GM19452 (cell line): ENCODE measurements around the gene OGT.
"Not testable (repeated sequence)": the region's sequence is repeated elsewhere in the genome, so short reads cannot be mapped to it uniquely, and the experiment has no call there.

ENCODE experiments used
- ATAC-seq: cut with Tn5 transposase; IDR thresholded peaks from one replicate; pipeline ENCODE4 v1.9.1; 2021; ENCODE audit not compliant: unreplicated experiment

The OGT gene

DNA sequence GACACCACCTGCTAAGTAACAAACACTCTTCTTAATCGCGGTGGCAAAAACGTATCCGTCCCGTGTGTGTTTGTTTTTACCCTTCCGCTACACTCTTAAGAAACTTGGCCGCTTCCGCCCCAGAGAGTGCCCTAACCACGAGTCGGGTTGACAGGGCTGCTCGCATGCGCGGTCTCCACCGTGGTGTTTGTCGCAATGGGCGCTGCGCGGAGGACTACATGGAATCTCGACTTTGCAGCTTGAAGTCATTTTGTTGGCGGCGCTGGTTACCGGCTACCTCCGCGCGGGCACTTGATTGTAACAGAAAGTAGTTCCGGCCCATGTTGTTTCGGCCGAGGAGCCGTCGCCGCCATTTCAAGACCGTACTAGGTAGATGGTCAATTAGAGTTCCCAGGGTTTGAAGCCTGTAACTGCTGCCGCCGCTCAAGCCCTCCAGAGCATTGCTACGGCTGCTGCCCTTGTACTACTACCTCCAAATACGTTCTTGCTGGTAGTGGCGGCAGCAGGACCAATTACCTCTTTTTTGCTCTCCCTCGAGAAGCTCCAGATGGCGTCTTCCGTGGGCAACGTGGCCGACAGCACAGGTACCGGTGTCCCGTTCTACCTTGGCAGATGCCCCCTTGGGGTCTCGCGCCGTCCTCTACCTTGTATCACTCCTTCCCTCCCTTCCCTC lies at the start of gene OGT:
Gene OGT, plus strand, starts transcription at position 352 of the 673 bp plus-strand sequence. Its CDS starts 196 bp downstream, at position 548.
- peak; percentile 77 for ATAC-seq

DNA sequence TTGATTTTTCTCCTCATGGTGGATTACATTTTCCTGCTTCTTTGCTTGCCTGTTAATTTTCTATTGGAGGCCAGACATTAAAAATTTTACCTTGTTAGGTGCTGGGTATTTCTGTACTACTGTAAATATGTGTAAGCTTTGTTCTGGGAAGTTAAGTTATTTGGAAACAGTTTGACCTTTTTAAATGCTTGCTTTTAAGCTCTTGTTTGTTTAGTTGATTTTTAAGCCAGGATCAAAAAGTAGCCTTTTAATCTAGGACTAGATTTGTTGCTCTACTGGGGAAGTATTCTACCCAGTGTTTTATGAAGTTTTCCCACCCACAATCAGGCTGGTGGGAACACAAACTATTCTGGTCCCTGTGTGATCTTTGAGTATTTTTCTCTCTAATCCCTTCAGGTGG lies 45.1 kb upstream of the OGT start:
- ATAC-seq = no peak

DNA sequence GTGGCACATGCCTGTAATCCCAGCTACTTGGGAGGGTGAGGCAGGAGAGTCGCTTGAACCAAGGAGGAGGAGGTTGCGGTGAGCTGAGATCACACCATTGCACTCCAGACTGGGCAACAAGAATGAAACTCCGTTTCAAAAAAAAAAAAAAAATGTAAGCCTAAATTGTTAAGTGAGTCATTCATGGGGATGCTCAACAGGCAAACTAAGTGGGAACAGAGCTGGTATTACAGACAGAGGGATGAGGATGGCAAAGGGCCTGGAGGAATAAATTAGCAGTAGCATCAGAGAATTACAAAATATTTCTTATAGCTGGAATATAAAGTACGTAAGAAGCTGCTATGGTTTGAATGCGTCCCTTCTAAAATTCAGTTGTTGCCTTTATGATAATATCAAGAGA lies 43.4 kb upstream of the OGT start:
- no peak for ATAC-seq

DNA sequence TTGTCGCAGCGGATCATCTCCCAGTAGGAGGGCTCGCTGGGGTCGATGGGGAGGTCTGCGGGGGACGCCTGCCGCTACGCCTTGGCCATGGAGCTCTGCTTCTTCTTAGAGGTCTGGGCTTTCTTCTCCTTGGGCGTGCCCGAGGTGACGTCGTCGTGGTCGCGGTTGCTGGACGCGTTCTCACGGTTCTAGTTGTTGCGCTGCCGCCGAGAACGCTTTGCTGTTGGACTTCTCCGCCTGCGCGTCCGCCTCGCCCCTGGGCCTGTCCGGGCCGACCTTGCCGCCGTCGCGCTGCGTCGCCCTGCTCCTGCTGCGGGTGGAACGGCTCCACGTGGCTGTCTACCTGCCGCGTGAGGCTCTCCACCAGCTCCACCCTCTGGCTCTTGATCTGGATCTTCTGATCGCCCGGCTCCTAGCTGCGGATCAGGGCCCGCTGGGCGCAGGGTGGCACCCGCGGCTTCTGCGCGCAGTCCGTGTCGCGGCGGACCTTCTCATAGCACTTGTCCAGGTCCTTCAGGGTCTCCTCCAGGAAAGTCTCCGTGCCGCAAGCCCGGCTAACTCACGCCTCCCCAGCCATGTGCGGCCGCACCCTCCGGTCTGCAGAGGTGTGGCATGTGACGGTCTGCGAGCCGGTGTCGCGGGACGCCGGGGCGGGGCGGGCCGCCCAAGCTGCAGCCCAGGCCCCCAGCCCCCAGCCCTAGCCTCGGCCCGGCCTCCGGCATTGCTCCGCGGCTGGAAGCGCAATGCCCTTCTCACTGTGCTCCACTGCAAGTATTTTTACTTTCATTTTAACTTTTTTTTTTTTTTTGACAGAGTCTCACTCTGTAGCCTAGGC lies 40.5 kb upstream of the OGT start:
- peak; percentile 61 for ATAC-seq

DNA sequence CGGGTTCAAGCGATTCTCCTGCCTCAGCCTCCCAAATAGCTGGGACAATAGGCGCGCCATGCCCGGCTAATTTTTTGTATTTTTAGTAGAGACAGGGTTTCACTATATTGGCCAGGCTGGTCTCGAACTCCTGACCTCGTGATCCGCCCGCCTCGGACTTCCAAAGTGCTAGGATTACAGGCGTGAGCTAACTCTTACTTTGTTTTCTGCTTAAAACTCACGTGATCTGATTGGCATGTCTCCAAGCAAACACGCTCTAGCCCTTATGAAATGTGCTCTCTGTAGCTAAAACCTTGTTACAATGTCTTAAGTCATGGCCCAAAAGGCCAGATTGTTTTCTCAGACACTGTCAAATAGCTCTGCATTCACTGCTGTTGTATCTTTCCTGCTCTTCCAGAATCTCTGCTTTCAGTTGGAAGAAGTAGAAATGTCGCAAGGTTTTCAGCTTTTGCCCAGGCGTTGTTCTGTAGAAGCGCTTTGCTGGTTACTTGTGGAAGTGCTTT lies 39.7 kb upstream of the OGT start:
- no peak for ATAC-seq

DNA sequence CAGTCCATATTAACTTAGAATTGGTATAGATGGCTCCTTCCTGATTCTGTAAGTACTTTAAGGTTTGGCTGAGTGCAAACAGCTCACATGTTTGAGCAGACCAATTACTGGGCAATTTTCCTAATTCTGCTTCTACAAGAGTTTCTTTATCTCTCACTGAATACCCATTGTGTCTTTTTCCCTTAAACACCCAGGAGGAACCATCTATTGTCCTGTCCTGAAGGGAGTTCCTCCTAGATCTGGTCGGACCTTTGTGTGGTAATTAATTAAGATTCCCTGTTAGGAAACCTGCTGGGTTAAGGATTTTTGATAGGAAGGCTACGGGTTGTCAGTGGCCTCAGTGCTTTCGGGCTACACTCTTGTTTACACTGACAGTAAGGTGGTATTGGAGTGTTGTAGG lies 36.9 kb upstream of the OGT start:
- ATAC-seq = not testable (repeated sequence)

DNA sequence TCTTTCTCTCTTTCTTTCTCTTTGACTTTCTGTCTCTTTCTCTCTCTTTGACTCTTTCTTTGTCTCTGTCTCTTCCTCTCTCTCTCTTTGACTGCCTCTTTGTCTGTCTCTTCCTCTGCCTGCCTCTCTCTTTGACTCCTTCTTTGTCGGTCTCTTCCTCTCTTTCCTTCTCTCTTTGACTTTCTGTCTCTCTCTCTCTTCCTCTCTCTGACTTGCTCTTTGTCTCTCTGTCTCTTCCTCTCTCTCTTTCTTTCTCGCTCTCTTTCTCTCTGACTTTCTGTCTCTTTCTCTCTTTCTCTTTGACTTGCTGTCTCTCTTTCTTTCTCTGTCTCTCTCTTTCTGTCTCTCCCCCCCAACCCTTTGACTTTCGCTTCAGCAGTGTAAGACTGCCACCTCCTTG lies 36.4 kb upstream of the OGT start:
- ATAC-seq = no peak

DNA sequence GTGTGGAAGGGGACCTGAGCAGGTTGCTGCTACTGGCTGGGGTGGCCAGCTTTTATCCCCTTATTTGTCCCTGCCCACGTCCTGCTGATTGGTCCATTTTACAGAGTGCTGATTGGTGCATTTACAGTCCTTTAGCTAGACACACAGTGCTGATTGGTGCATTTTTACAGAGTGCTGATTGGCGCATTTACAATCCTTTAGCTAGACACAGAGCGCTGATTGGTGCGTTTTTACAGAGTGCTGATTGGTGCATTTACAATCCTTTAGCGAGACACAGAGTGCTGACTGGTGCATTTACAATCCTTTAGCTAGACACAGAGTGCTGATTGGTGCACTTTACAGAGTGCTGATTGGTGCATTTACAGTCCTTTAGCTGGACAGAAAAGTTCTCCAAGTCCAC lies 30.8 kb upstream of the OGT start:
- not testable (repeated sequence) for ATAC-seq

DNA sequence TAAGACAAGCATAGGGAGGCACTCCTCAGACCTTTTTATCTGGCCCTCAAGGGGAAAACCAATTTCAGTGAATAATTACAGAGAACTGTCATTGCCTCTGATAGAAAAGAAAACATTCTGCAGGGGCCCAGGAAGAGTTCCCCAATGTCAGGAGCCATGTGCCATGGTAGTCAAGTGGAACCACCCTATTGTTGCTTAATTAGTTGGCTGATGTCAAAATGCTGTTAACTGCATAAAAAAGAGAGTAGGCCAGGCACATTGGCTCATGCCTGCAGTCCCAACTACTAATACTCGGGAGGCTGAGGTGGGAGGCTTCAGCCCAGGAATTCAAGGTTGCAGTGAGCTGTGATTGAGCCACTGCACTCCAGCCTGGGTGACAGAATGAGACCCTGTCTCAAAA lies 28.6 kb upstream of the OGT start:
- no peak for ATAC-seq

DNA sequence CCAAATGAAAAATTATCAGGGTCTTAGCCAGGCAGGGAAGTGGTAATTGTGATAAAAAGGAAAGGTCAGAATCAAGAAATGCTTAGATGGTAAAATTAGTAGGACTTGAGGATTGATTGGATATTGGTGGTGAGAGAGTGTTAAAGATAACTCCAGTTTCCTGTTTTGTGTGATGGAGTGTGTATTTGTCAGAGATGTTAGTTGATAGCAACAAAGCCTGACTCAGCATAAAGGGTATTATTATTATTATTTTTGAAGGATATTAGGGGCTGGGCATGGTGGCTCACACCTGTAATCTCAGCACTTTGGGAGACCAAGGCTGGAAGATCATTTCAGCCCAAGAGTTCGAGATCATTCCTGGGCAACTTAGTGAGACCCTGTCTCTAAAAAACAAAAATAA lies 23.6 kb upstream of the OGT start:
- ATAC-seq = no peak

DNA sequence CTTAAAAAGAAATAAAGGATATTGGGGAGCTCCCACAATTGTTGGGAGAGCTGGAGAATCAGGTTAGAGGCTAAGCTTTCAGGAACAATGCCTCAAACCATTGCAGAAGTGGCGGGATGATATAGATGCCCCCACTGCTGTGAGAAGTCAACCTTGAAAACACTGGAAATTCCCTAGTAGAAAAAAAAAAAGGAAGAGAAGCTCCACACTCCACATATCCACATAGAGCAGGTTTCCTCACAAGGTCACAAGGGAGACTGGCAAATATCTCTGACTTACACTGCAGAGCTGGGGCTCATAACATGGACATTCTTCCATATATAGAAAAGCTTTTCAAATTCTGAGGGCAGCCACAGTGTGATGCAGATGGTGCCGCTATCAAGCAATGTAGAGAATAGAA lies 22.7 kb upstream of the OGT start:
- no peak for ATAC-seq

DNA sequence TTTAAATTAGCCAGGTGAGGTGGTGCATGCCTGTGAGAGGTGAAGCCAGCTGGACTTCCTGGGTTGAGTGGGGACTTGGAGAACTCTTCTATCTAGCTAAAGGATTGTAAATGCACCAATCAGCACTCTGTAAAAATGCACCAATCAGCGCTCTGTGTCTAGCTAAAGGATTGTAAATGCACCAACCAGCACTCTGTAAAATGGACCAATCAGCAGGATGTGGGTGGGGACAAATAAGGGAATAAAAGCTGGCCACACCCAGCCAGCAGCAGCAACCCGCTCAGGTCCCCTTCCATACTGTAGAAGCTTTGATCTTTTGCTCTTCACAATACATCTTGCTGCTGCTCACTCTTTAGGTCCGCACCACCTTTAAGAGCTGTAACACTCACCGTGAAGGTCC lies 19.2 kb upstream of the OGT start:
- not testable (repeated sequence) for ATAC-seq

DNA sequence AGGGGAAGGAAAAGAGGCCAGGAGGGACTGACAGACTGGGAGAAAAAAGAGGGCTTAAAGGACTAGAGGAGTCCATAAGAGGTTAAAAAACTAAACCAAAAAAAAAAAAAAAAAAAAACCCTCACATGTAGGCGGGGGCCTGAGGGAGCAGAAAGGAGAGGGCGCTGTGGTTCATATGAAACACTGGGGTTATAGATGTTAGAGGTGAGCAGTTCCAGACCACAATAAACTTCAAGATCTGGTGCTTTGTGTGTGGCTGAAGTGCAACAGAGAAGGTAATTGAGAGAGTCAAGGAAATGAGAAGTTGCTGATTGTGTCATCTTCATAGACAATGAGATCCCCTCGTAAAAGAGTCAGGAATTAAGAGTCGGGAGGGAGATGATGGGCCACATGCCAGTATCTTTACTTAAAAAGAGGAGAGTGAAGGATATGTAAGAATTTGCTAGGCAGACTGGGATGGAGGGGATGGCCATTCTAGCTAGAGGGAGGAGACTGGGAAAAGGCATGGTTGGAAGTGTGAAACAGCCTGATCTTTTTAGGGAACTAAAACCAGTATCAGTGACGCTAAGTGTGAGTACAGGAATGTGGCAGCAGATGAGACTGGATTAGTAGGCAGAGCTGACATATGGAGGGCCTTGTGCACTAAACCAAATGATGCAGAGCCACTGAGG lies 18.4 kb upstream of the OGT start:
- ATAC-seq = peak; percentile 96

DNA sequence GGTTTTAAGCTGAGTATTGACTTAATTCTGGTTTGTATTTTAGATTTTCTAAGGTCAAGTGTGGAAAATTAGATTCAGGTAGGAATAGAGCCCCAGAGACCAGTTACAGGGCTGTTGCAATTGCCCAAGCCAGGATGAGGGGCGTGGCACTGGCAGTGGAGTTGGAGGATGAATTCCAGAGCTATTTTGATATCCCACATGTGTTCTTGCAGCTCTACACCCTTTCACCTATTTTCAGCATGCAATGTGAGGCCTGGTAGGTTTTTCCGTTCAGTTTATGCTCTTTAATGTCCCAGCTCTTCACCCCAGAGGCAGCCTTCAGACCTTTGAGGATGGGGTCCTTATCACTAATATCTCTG lies 17.9 kb upstream of the OGT start:
- no peak for ATAC-seq

DNA sequence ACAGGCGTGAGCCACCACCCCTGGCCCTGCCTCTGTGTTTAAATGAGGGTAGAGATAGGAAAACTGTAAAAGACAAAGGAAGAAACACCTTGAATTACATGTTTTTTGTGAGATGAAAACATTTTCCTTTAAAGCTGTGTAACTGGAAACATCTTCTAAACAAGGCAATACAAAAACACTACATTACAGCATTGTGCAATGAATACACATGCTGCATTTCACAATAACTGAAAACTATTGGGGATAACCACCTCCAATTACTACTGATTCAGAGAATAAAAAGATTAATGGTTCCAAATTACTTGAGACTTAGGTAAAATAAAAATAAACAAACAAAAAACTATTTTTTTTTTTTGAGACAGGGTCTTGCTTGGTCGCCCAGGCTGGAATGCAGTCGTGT lies 7.6 kb upstream of the OGT start:
- ATAC-seq = no peak

DNA sequence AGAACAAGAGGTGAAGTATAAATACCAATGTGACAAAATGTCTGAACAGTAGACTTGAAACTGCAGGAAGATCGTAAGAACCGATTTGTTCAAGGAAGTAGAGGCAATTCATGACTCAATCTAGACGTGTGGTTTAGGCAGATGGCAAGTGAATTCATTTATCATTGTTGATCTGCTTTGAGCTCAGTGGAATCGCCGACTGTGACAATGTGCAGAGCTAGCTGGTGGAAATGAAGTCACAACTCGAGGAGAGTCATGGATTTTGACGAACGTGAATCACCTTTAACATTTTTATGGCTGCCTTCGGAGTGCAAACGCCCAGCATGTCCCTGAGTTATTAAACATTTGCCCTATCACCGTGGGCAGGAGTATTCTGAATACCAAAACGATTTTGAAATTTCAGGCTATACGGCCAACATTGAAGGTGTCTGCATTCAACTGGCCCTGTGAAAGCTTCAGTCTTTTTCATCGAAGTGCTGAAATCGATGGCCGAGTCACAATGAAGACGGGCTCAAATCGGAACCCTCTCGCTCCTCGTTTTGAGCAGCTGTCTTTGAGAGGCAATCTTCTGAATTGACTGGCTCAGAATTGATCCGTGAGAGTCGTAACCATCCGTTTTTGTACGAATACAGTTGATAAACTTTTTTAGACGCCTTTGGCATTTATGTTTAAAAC lies 689 bp upstream of the OGT start:
- peak; percentile 21 for ATAC-seq

DNA sequence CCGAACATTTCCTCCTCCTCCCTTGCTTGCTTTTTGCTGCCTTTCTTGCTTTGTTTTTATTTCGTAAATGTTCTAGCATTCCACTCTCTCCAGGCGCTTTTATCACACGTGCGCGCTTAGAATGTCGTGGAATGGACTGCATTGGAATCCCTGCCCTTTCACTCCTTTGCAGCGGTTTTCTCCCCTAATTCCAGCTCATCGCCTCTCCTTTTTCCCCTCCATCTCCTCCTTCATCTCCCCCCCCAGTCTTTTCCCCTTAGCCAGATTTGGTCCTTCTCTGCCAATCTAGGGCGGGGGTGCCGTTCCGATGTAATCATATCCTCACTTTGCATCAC lies 579 bp downstream of the OGT start:
- ATAC-seq = no peak

DNA sequence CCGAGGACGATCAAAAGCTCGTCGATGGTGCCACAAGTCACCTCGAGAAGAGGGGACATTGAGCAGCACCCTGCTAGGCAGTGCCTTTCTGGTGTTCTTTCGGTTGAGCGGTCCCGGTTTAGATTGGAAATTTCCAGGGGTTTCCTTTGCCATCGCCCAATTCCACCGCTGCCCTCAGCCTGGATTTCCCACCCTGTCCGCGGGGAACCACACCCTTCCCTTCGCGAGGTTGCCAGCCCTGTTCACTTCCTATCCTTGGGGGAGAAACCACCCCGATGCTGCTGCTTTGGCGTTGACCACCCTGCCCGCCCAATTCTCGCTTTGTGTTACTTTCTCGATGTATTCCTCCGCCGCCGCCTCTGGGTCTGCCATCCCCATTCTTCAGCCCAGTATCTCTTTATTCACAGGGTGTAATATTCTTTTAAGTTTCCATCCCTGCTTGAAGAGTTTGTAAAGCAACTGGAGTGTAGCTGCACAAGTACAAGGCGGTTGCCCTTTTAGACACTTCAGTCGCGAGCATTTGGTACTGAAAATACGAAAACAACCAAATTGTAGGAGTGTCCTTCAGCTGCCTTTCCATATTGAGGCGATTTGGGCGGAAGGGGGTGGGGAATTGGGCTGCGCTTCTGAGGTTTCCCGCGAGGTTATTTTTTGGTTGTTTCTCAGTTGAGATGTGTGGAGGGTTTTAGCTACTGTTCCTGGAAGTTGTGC lies 1.1 kb downstream of the OGT start:
- no peak for ATAC-seq

DNA sequence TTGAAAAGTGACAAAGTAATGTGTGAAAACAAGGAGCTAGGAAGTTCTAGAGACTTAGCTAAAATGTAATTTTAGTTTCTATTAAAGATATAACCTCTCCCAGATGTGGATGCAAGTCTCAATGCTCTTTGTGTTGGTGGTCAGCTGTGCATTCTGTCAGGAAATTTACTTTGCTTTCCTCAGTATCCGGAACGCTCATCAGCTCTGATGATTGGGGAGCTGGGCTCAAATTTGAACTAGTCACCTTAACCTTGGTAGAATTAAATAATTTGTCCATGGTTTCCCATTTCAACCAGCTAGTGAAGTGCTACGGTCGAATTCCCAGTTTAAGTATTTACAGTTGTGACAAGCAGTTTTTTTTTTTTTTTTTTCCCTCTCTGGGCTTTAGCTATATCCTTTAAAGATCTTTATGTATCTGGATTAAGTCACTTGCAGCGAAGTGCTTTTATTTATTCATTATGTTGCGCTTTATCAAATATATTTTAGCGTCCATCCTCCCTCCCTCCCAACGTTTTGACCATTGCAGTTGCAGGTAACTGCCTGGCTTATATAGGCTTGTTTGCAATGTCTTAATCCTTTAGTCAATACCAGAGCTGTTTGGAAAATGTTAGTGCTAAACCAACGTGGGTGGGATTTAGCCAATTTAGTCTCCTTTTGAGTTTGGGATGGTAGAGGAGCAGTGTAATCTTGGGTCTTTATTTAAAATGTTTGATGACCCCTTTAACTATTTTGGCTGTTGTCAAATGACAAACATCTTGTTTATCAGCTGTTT lies 2.1 kb downstream of the OGT start:
- no peak for ATAC-seq

DNA sequence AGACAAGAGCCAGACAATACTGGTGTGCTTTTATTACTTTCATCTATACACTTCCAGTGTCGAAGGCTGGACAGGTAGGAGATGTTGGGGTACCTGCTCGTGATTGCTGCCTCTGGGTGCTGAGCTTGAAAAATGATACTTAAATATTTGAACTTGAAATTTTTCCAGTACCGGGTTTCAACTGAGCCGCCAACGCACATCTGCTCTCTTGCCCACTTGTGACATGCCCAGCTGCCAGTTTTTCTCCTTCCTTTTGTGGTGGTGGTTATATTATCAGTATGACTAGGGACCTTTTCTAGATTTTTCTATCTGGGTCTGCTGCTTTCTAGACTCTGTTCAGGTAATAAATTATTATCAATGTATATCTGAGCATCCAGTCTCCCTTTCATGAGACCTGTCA lies 3.4 kb downstream of the OGT start:
- no peak for ATAC-seq
